ENCODE results near the gene NR6A1.
A peak's percentile ranks its signal among the peaks of the same experiment; 100 is the strongest.

The NR6A1 gene

DNA sequence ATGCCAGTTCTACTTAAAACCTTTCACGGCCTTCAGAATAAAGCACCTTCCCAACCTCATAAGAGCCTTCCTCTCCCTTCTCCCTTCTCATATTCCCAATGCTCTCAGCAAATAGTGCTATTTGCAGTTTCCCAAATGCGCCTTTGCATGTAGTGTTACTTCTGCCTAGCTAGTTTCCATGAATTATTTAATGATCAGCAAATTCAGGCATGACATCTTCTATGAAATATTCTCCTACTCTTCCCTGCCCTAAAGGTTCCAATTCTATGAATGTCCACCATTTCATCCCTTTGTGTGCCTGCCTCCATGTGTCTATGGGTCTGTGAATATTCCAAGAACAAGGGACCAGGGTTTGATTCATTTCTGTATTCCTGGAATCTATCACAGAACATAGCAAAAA, 165.1 kb downstream of the NR6A1 start:
- DNase-seq (ENCODE audit: low read depth, low spot score), result no peak
- no peak overlapping the region for H3K4me3 ChIP-seq (ENCODE audit: low read length)

DNA sequence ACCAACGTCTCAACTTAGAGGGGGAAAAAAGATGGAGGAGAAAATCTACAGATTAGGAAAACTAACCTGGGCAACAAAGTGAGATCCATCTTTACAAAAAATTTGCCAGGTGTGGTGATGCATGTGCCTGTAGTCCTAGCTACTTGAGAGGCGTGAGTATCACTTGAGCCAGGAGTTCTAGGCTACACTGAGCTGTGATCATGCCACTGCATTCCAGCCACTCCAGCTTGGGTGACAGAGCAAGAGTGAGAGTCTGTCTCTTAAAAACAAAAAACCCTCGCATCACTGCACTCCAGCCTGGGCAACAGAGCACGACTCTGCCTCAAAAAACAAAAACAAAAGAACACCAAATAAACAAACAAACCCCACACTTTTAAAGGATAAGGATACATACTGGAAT, 165.9 kb downstream of the NR6A1 start:
- DNase-seq (ENCODE audit: low read depth, low spot score), result no peak
- H3K4me3 ChIP-seq (ENCODE audit: low read length), result no peak overlapping the region

GRCh38 chr9:124602632-124603031, 168.5 kb downstream of the NR6A1 start:
- DNase-seq (ENCODE audit: low read depth, low spot score), result no peak
- no peak overlapping the region for H3K4me3 ChIP-seq (ENCODE audit: low read length)

DNA sequence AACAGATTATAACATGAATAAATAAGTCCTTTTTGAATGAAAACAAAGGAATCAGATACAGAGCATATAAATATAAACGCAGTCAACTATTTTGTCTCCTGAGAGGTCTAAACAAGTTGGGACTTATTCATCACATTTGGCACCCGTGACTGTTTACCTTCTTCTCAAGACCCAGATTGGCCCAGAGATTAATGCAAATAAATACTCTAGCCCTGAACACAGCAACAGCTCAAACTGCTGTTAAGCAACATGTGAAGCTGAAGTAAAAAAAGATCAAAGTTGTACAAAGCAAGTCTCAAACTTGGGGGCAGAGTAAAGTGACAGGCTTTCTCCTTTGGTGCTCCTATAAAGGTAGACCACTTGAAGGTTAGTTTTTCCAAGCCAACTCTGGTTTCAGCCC, 168.9 kb downstream of the NR6A1 start:
- DNase-seq (ENCODE audit: low read depth, low spot score), result no peak

DNA sequence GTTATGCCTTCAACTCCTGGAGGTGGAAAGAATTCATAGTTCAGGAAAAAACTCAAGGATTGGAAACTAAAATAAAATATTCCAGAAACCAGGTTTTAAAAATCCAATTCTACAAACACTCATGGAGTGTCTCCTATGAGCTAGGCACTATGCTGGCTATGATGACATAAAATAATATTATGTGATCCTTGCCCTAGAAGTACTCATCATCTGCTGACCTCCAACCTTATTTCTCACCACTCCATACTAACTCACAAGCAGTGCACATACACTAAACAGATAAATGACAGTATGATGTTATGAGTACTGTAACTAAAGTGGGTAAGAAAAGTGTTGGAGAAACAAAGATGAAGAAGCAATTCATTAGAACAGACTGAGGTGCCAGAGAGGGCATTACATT, 170.7 kb downstream of the NR6A1 start:
- no peak overlapping the region for H3K4me3 ChIP-seq (ENCODE audit: low read length)
- no peak for DNase-seq (ENCODE audit: low read depth, low spot score)

More for the DNA sequence above, 168.9 kb downstream of the NR6A1 start:
- no peak overlapping the region for H3K4me3 ChIP-seq (ENCODE audit: low read length)

DNA sequence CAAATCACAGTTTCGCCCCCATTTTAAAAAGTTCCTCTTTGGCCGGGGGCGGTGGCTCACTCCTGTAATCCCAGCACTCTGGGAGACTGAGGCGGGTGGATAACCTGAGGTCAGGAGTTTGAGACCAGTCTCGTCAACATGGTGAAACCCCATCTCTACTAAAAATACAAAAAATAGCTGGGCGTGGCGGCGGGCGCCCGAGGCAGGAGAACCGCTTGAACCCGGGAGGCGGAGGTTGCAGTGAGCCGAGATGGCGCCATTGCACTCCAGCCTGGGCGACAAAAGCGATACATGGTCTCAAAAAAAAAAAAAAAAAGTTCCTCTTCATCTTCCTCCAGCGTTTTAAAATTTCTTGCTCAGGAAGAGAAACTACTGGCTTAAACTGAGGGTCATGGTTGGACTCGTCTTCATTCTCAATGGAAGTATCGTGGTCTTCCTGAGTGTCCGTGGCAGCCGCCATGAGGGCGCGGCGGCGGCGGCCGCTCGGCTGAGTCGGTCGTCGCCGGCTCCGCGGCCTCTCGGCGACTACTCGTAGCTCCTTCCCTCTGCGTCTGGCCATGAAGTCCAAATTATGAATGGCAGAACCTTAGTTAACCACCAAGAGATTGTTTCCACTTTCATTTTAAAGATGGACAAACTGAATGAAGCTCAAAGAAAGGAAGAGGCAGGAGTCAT, 171.9 kb downstream of the NR6A1 start:
- no peak overlapping the region for H3K4me3 ChIP-seq (ENCODE audit: low read length)
- no peak for DNase-seq (ENCODE audit: low read depth, low spot score)

DNA sequence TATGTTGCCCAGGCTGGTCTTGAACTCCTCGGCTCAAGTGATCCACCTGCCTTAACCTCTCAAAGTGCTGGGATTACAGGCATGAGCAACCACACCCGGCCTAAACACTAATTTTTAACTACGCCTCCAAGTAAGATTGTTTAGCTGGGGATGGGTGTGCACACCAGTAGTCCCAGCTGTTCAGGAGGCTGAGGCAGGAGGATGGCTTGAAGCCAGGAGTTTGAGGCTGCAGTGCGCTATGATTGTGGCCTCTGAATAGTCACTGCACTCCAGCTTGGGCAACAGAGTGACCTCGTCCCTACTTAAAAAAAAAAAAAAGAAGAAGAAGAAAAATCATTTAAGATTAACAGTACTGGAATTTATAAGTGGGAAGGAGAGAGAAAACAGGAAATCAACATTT, 173.1 kb downstream of the NR6A1 start:
- no peak overlapping the region for H3K4me3 ChIP-seq (ENCODE audit: low read length)
- no peak for DNase-seq (ENCODE audit: low read depth, low spot score)

GRCh38 chr9:124596172-124596839, 174.8 kb downstream of the NR6A1 start:
- H3K4me3 ChIP-seq (ENCODE audit: low read length), result no peak overlapping the region

GRCh38 chr9:124595743-124596142, 175.4 kb downstream of the NR6A1 start:
- no peak for DNase-seq (ENCODE audit: low read depth, low spot score)
- H3K4me3 ChIP-seq (ENCODE audit: low read length), result no peak overlapping the region

More at GRCh38 chr9:124596172-124596839, 174.8 kb downstream of the NR6A1 start:
- DNase-seq (ENCODE audit: low read depth, low spot score), result no peak

GRCh38 chr9:124594673-124595072, 176.4 kb downstream of the NR6A1 start:
- no peak overlapping the region for H3K4me3 ChIP-seq (ENCODE audit: low read length)
- DNase-seq (ENCODE audit: low read depth, low spot score), result no peak

DNA sequence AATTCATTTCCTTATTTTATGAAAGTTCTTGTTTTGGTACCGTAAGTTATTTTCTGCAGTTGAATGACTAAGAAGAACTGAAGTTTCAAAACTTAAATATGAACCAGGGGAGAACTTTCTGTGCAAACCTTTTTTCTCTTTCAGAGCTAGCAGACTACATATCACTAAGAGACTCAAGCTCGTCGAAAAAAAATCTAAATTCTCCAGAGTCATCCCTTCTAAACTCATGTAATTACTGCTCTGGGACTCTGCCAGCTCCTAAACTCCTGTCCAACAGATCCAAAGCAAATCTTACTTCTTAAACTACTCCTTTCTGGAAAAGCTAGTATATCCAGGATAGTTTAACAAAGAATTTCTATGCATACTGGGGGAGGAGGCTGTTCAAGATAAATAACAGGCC, 176.9 kb downstream of the NR6A1 start:
- DNase-seq (ENCODE audit: low read depth, low spot score), result no peak
- H3K4me3 ChIP-seq (ENCODE audit: low read length), result no peak overlapping the region

- peak; percentile 18 for DNase-seq (ENCODE audit: low read depth, low spot score)
- no peak overlapping the region for H3K4me3 ChIP-seq (ENCODE audit: low read length)
Observed at GRCh38 chr9:124593651-124594058, 177.5 kb downstream of the NR6A1 start.

DNA sequence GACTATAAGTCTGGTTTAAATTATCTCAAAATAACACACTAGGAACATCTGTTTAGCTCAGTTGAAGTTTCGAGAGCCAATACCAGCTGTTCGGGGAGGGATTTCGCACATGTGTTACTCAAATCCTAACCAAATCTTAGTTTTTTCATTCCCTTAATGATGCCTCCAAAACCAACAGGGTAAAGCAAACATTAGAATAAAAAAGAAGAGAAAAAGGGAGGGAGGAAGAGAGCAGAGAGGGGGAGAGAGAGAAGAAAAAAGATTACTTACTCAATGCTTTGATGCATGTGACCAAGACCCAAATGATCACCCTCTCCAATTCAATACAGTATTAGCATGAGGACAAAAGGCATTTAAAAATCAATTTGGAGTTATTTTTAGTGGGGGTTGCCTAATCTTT, 177.9 kb downstream of the NR6A1 start:
- no peak overlapping the region for H3K4me3 ChIP-seq (ENCODE audit: low read length)
- DNase-seq (ENCODE audit: low read depth, low spot score), result no peak

DNA sequence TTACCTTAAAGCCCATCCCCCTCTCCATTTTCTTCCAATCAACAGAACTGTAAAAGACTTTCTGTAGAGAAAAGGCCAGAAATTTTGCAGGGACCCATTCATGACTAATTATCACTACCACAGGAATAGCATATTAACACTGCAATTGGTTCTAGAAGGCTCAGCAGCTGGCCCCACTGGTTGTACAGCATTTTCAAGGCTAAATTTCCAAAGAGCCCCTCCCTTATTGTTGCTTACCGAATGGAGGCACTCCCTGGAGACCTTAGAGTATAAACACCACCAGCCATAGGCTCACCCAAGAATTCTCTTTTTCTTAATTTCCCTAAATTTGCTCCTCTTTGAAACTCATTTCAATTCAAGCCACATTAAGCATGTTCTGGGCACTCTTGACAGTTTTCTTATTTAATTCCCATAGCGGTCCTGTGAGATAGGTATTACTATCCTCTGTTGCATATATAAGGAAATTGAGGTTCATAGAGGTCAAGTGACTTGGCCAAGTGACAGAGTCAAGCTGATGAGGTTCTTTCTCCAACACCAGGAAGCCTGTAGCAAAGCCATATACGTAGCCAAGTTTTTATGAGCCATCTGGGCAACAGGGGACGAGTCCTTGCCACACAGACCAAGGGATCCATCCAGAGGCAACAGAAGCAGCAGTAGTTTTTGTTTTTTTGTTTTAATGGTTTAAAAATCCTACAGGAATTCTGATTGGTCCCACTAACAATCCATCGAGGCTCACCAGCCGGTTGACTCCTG, 180.0 kb downstream of the NR6A1 start:
- DNase-seq (ENCODE audit: low read depth, low spot score), result no peak
- H3K4me3 ChIP-seq (ENCODE audit: low read length), result no peak overlapping the region

DNA sequence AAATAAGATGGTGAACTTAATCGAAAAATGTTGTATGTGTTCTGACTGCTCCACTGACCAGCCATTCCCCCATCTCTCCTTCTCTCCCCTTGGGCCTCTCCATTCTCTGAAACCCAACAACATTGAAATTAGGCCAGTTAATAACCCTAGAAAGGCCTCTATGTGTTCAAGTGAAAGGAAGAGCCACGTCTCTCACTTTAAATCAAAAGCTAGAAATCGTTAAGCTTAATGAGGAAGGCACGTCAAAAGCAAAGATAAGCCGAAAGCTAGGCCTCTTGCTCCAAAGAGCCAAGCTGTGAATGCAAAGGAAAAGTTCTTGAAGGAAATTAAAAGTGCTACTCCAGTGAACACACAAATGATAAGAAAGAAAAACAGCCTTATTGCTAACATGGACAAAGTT, 186.5 kb downstream of the NR6A1 start:
- no peak for DNase-seq (ENCODE audit: low read depth, low spot score)
- H3K4me3 ChIP-seq (ENCODE audit: low read length), result no peak overlapping the region

DNA sequence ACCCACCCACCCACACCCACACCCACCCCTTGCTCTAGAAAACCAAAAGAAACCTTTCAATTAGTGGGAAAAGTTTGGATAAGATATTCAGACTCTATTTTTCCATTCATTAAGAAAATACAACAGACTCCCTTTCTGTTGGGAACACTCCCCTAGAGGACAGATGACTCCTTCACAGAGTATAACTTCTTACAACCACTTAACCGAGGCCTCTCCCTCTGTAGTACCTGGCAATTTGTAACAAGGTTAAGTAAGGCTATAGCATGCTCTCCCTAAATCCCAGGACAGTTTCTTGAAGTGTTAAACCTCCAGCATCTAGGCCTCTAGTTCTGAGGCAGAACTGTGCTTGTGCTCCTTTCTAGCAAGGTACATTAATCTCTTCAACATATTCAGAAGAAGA, 188.0 kb downstream of the NR6A1 start:
- H3K4me3 ChIP-seq (ENCODE audit: low read length), result no peak overlapping the region
- no peak for DNase-seq (ENCODE audit: low read depth, low spot score)

- peak; percentile 8 for DNase-seq (ENCODE audit: low read depth, low spot score)
- H3K4me3 ChIP-seq (ENCODE audit: low read length), result no peak overlapping the region
Observed at GRCh38 chr9:124580186-124580585, 190.9 kb downstream of the NR6A1 start.

- no peak for DNase-seq (ENCODE audit: low read depth, low spot score)
- H3K4me3 ChIP-seq (ENCODE audit: low read length), result no peak overlapping the region
Observed at GRCh38 chr9:124576751-124577150, 194.4 kb downstream of the NR6A1 start.

DNA sequence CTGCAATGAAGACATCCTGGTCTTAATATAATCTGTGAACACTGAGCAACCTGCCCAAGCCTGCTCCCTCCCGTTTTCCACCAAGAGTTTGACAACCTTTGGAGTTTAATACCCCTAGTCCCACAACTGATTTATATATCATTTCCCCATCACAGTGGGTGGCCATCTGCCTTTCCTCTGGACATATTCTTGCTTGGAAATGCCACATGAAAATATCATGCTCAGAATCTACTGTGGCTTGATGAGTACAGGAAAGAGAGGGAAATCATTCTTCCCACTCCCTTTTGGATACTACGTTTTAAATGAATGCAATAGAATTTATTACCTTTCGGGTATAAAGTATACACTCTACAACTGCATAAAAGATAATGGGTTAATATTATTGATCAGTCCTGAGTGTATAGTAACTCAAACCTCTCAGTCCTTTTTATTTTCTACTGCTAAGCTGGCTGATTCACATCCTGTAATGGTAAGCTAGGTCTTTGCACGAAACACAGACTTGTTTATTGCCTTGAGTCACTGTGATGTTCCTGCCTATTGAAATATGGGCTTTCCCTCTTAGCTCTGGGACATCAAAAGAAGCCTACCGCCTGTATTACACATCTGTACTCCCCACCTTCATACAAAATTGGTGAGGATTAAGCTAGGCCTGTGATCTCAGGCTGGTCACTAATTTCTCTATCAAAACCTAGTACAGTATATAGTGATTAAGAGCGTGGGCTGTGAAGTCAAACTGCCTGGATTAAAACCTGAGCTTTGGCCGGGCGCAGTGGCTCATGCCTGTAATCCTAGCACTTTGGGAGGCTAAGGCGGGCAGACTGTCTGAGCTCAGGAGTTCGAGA, 196.4 kb downstream of the NR6A1 start:
- DNase-seq (ENCODE audit: low read depth, low spot score), result no peak
- no peak overlapping the region for H3K4me3 ChIP-seq (ENCODE audit: low read length)

Data from Jurkat, Clone E6-1 (cell line).